Uterus (tissue), 2 donors: ENCODE measurements around the gene CDH2.

Source experiments
- CTCF ChIP-seq, 4 experiments: fragments of 200-600 bp in 2 of 4; fragments of 450-650 bp in 2 of 4; sonication (generic) in 2 of 4; IDR thresholded peaks; one replicate each; pipeline ENCODE4 v1.5.1; 2016 to 2019; ENCODE audit warnings: antibody characterized with exemption in 4 of 4, mild to moderate bottlenecking in 2 of 4, moderate library complexity in 1 of 4
- POLR2A ChIP-seq, 2 donors: fragments of 450-650 bp; IDR thresholded peaks; one replicate each; pipeline ENCODE4 v1.6.1; 2016; ENCODE audit warnings: antibody characterized with exemption in 2 of 2, mild to moderate bottlenecking in 1 of 2, moderate library complexity in 1 of 2

DNA sequence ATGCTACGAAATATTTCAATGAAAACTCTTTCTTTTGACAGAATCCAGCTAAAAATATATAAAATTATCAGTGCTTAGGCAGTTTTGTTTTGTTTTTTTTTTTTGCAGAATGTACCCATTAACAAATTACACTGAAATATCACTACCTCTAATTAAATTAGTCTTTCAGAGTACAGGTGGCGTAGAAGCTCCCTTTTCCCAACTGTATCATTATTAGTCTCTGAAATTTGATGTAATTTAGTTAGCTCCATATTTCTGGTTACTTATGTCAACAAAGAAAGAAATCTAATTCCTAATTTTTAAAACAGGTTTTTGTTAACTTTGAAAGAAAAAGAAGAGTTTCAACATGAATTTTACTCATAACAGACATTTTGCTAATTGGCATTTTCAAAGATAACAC is 149.2 kb downstream of the CDH2 start:
- no peak for TF ChIP-seq POLR2A (IDR thresholded peaks at IDR 0.05)
- TF ChIP-seq CTCF (IDR thresholded peaks at IDR 0.05), result no peak
